Hematopoietic multipotent progenitor cell (in vitro differentiated cells): ENCODE measurements around the gene FPGS. TPM values are rescaled to one million over a fixed set of nuclear protein-coding genes. Genes with fewer than 3 reads are reported as not detected.
A peak's percentile ranks its signal among the peaks of the same experiment; 100 is the strongest.
"Not testable (repeated sequence)": the region's sequence is repeated elsewhere in the genome, so short reads cannot be mapped to it uniquely, and the experiment has no call there.

Source experiments
- DNase-seq, 3 donors: peaks; one replicate each; pipeline ENCODE4 v3.0.0-alpha.2; 2011 to 2015; ENCODE audit warnings: low read depth in 2 of 3, low spot score in 2 of 3
- total RNA-seq: library from RNA; depleted of rRNA; stranded (reverse); fragments of >200 nt; gene quantifications from one replicate; pipeline ENCODE4 v1.2.3, GENCODE V29; 2012

The FPGS gene
- total RNA-seq, 1 donor = 212 TPM

GRCh38 chr9:127835991-127836516, 33.4 kb downstream of the FPGS start:
- DNase-seq = peak in 2 of 3 donors; percentile 83 to 87

- not testable (repeated sequence) for DNase-seq
Measured at GRCh38 chr9:127836561-127836960, 33.9 kb downstream of the FPGS start.

- DNase-seq = peak in 2 of 3 donors; percentile 29 to 58
Measured at GRCh38 chr9:127837346-127837745, 34.7 kb downstream of the FPGS start.

- DNase-seq = no peak
Measured at GRCh38 chr9:127838375-127839078, 35.8 kb downstream of the FPGS start.

GRCh38 chr9:127841087-127841835, 38.6 kb downstream of the FPGS start:
- DNase-seq = no peak

GRCh38 chr9:127844821-127845359, 42.2 kb downstream of the FPGS start:
- DNase-seq = no peak

GRCh38 chr9:127845619-127846018, 42.9 kb downstream of the FPGS start:
- DNase-seq = not testable (repeated sequence)

- no peak for DNase-seq
Measured at GRCh38 chr9:127846443-127847177, 43.9 kb downstream of the FPGS start.

- DNase-seq = no peak
Measured at GRCh38 chr9:127847178-127847510, 44.5 kb downstream of the FPGS start.

- no peak for DNase-seq
Measured at GRCh38 chr9:127847833-127848755, 45.4 kb downstream of the FPGS start.

- no peak for DNase-seq
Measured at GRCh38 chr9:127848756-127849504, 46.2 kb downstream of the FPGS start.

- DNase-seq = no peak
Measured at GRCh38 chr9:127850286-127850830, 47.7 kb downstream of the FPGS start.

- no peak for DNase-seq
Measured at GRCh38 chr9:127852829-127853228, 50.1 kb downstream of the FPGS start.

- DNase-seq = no peak
Measured at GRCh38 chr9:127853312-127854183, 50.9 kb downstream of the FPGS start.

- DNase-seq = no peak
Measured at GRCh38 chr9:127854184-127854806, 51.6 kb downstream of the FPGS start, which contains the start of gene ENG. Gene ENG (minus strand): TSS chr9:127854658. CDS start chr9:127854355, 303 bp downstream.

GRCh38 chr9:127854960-127855359, 52.3 kb downstream of the FPGS start:
- no peak for DNase-seq

- no peak for DNase-seq
Measured at GRCh38 chr9:127855522-127855921, 52.8 kb downstream of the FPGS start.
